HepG2 (cell line): ENCODE results near the gene MDM4. TPM values are rescaled to one million over a fixed set of nuclear protein-coding genes. Genes with fewer than 3 reads are reported as not detected.
A peak's percentile ranks its signal among the peaks of the same experiment; 100 is the strongest.

Experiments used
- BCL6 ChIP-seq: IDR thresholded peaks from 2 replicates; pipeline ENCODE4 v1.6.1; 2016; ENCODE audit warnings: missing genetic modification reagents, missing compliant biosample characterization
- FOSL1 ChIP-seq: sonication (generic); formaldehyde crosslinking; IDR thresholded peaks from 2 replicates; pipeline ENCODE4 v1.9.0; 2021; ENCODE audit warnings: missing genetic modification reagents, borderline replicate concordance
- HNRNPK ChIP-seq: fragments of 200-400 bp; formaldehyde crosslinking; IDR thresholded peaks from 2 replicates; pipeline ENCODE4 v1.6.1; 2018; ENCODE audit warnings: low read length, low read depth, moderate library complexity, mild to moderate bottlenecking; ENCODE audit not compliant: poor library complexity, severe bottlenecking
- PHF21A ChIP-seq: sonication (generic); formaldehyde crosslinking; IDR thresholded peaks from 2 replicates; pipeline ENCODE4 v1.5.0; 2020; ENCODE audit warnings: mild to moderate bottlenecking, missing genetic modification reagents
- RAD51 ChIP-seq: fragments of 450-650 bp; IDR thresholded peaks from 2 replicates; pipeline ENCODE4 v1.6.1; 2016; ENCODE audit warnings: borderline replicate concordance
- RFXANK ChIP-seq: IDR thresholded peaks from 2 replicates; pipeline ENCODE4 v1.6.1; 2016
- TAF1 ChIP-seq: sonication (generic); formaldehyde crosslinking; IDR thresholded peaks from 2 replicates; pipeline ENCODE4 v1.4.0; 2020; ENCODE audit warnings: missing genetic modification reagents
- TBX3 ChIP-seq: fragments of 450-650 bp; IDR thresholded peaks from 2 replicates; pipeline ENCODE4 v1.6.1; 2017; ENCODE audit warnings: antibody characterized with exemption, mild to moderate bottlenecking, inconsistent platforms, borderline replicate concordance
- U2AF1 ChIP-seq: fragments of 200-400 bp; formaldehyde crosslinking; optimal IDR thresholded peaks from 2 replicates; pipeline ENCODE3; 2017; ENCODE audit warnings: mild to moderate bottlenecking, low read depth, low read length
- ZC3H13 ChIP-seq: sonication (generic); formaldehyde crosslinking; IDR thresholded peaks from 2 replicates; pipeline ENCODE4 v1.8.1; 2023; ENCODE audit warnings: mild to moderate bottlenecking, missing genetic modification reagents, moderate library complexity
- ZFX ChIP-seq: sonication (generic); formaldehyde crosslinking; IDR thresholded peaks from 2 replicates; pipeline ENCODE4 v1.4.0; 2020; ENCODE audit warnings: mild to moderate bottlenecking, low read depth, missing genetic modification reagents, moderate library complexity
- ZFY ChIP-seq: sonication (generic); formaldehyde crosslinking; IDR thresholded peaks from 2 replicates; pipeline ENCODE4 v1.4.0; 2020; ENCODE audit warnings: missing genetic modification reagents
- ZNF672 ChIP-seq: sonication (generic); formaldehyde crosslinking; IDR thresholded peaks from 2 replicates; pipeline ENCODE4 v1.8.1; 2022; ENCODE audit warnings: missing genetic modification reagents
- ZNF713 ChIP-seq: sonication (generic); formaldehyde crosslinking; IDR thresholded peaks from 2 replicates; pipeline ENCODE4 v1.4.0; 2020; ENCODE audit warnings: mild to moderate bottlenecking, missing genetic modification reagents
- ZNF788 ChIP-seq: sonication (generic); formaldehyde crosslinking; IDR thresholded peaks from 2 replicates; pipeline ENCODE4 v1.5.0; 2020; ENCODE audit warnings: mild to moderate bottlenecking, missing genetic modification reagents, borderline replicate concordance
- polyA plus RNA-seq, 8 experiments: library from polyadenylated mRNA; depleted of rRNA in 3 of 8; stranded (reverse) in 7 of 8; unstranded in 1 of 8; fragments of >200 nt; fragmentation: Illumina TruSeq in 4 of 8; extraction: Trizol in 4 of 8; gene quantifications; 2 replicates each; pipeline versions ENCODE4 v1.2.1 to v1.2.3, GENCODE V29; 2011 to 2016; ENCODE audit warnings: low read depth in 4 of 8, missing spikeins in 1 of 8, mixed read lengths in 1 of 8; ENCODE audit not compliant: insufficient read depth in 1 of 8
- total RNA-seq, 5 experiments: library from RNA; depleted of rRNA; stranded (reverse); fragments of >200 nt; fragmentation: Illumina TruSeq; extraction: Trizol; gene quantifications; 2 replicates each; pipeline ENCODE4 v1.2.3, GENCODE V29; 2016; ENCODE audit warnings: low read depth in 1 of 5
- TF ChIP-seq, protein P1 (sequence below): sonication (generic); formaldehyde crosslinking; IDR thresholded peaks from 2 replicates; pipeline ENCODE4 v1.8.0; 2022; ENCODE audit warnings: missing genetic modification reagents, mild to moderate bottlenecking, borderline replicate concordance
- TF ChIP-seq, protein P2 (sequence below): sonication (generic); formaldehyde crosslinking; IDR thresholded peaks from 2 replicates; pipeline ENCODE4 v1.4.0; 2020; ENCODE audit warnings: missing genetic modification reagents, borderline replicate concordance
- TF ChIP-seq, protein P3 (sequence below): sonication (generic); formaldehyde crosslinking; IDR thresholded peaks from 2 replicates; pipeline ENCODE4 v1.8.0; 2022; ENCODE audit warnings: low read depth, missing genetic modification reagents
- TF ChIP-seq, protein P4 (sequence below), 2 experiments: sonication (generic) in 1 of 2; formaldehyde crosslinking in 1 of 2; IDR thresholded peaks; 2 replicates each; pipeline versions ENCODE4 v1.5.1 to v1.6.1; 2011 to 2020; ENCODE audit warnings: borderline replicate concordance in 1 of 2, low read depth in 1 of 2, low read length in 1 of 2, mild to moderate bottlenecking in 1 of 2, missing genetic modification reagents in 1 of 2, moderate library complexity in 1 of 2
- TF ChIP-seq, protein P5 (sequence below): sonication (generic); formaldehyde crosslinking; IDR thresholded peaks from 2 replicates; pipeline ENCODE4 v1.4.0; 2020; ENCODE audit warnings: mild to moderate bottlenecking, missing genetic modification reagents

Gene MDM4
- total and polyA plus RNA-seq, 2 of the 13 experiments (the other 11 are each of a cell fraction or from before 2014, with no cell fraction given), result 14.9 to 19.0 TPM

DNA sequence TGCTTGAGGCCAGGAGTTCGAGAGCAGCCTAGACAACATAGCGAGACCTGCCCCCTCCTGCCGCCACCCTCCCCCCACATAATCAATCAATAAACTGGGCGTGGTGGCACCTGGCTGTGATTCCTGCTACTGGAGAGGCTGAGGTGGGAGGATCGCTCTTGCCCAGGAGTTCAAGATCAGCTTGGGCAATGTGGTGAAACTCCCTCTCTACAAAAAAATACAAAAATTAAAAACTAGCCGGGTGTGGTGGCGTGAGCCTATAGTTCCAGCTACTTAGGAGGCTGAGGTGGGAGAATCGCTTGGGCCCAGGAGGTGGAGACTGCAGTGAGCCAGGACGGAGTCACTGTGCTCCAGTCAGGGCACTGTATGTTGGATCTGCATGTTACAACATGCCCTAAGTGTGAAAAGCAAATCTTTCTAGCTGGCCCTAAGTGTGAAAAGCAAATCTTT is 7.0 kb upstream of the MDM4 start (continued):
- TF ChIP-seq, protein P1, sequence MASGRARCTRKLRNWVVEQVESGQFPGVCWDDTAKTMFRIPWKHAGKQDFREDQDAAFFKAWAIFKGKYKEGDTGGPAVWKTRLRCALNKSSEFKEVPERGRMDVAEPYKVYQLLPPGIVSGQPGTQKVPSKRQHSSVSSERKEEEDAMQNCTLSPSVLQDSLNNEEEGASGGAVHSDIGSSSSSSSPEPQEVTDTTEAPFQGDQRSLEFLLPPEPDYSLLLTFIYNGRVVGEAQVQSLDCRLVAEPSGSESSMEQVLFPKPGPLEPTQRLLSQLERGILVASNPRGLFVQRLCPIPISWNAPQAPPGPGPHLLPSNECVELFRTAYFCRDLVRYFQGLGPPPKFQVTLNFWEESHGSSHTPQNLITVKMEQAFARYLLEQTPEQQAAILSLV, result 0 out of 2 replicates have a peak, but pooled peaks have one; percentile 27
- no peak for TF ChIP-seq ZC3H13 (CRISPR knock-in tag)
- TF ChIP-seq, protein P2, sequence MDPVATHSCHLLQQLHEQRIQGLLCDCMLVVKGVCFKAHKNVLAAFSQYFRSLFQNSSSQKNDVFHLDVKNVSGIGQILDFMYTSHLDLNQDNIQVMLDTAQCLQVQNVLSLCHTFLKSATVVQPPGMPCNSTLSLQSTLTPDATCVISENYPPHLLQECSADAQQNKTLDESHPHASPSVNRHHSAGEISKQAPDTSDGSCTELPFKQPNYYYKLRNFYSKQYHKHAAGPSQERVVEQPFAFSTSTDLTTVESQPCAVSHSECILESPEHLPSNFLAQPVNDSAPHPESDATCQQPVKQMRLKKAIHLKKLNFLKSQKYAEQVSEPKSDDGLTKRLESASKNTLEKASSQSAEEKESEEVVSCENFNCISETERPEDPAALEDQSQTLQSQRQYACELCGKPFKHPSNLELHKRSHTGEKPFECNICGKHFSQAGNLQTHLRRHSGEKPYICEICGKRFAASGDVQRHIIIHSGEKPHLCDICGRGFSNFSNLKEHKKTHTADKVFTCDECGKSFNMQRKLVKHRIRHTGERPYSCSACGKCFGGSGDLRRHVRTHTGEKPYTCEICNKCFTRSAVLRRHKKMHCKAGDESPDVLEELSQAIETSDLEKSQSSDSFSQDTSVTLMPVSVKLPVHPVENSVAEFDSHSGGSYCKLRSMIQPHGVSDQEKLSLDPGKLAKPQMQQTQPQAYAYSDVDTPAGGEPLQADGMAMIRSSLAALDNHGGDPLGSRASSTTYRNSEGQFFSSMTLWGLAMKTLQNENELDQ (CRISPR knock-in tag), result no peak
- no peak for TF ChIP-seq RFXANK
- no peak for TF ChIP-seq U2AF1
- no peak for TF ChIP-seq PHF21A (CRISPR knock-in tag)
- peak; percentile 77; the same call in 1 of the 2 replicates for TF ChIP-seq TBX3
- TF ChIP-seq, protein P3, sequence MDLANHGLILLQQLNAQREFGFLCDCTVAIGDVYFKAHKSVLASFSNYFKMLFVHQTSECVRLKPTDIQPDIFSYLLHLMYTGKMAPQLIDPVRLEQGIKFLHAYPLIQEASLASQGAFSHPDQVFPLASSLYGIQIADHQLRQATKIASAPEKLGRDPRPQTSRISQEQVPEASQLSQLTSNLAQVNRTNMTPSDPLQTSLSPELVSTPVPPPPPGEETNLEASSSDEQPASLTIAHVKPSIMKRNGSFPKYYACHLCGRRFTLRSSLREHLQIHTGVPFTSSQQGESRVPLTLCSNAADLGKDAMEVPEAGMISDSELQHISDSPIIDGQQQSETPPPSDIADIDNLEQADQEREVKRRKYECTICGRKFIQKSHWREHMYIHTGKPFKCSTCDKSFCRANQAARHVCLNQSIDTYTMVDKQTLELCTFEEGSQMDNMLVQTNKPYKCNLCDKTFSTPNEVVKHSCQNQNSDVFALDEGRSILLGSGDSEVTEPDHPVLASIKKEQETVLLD (CRISPR knock-in tag), result no peak
- TF ChIP-seq, protein P4, sequence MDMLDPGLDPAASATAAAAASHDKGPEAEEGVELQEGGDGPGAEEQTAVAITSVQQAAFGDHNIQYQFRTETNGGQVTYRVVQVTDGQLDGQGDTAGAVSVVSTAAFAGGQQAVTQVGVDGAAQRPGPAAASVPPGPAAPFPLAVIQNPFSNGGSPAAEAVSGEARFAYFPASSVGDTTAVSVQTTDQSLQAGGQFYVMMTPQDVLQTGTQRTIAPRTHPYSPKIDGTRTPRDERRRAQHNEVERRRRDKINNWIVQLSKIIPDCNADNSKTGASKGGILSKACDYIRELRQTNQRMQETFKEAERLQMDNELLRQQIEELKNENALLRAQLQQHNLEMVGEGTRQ (IDR thresholded peaks at IDR 0.05; ENCODE audit: low read depth, low read length), result no peak
- TF ChIP-seq, protein P4 (CRISPR knock-in tag; IDR thresholded peaks at IDR 0.05; ENCODE audit: borderline replicate concordance), result no peak
- no peak for TF ChIP-seq RAD51
- TF ChIP-seq FOSL1, result no peak
- TF ChIP-seq, protein P5, sequence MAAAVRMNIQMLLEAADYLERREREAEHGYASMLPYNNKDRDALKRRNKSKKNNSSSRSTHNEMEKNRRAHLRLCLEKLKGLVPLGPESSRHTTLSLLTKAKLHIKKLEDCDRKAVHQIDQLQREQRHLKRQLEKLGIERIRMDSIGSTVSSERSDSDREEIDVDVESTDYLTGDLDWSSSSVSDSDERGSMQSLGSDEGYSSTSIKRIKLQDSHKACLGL (CRISPR knock-in tag), result no peak
- TF ChIP-seq ZNF713 (CRISPR knock-in tag), result no peak
- TF ChIP-seq ZFY, result no peak
- no peak for TF ChIP-seq TAF1 (CRISPR knock-in tag)
- TF ChIP-seq ZFX (CRISPR knock-in tag), result 0 out of 2 replicates have a peak, but pooled peaks have one; percentile 26
- no peak for TF ChIP-seq ZNF672 (CRISPR knock-in tag)
- 0 out of 2 replicates have a peak, but pooled peaks have one; percentile 14 for TF ChIP-seq BCL6 (CRISPR knock-in tag)
- TF ChIP-seq ZNF788 (CRISPR knock-in tag), result 0 out of 2 replicates have a peak, but pooled peaks have one; percentile 20
- TF ChIP-seq HNRNPK, result no peak
